ENCODE data around the gene UBE2F. TPM values are rescaled to one million over a fixed set of nuclear protein-coding genes. Genes with fewer than 3 reads are reported as not detected.

Gene UBE2F
- total RNA-seq, 1 experiment from 2014 or later: 44.9 TPM

DNA sequence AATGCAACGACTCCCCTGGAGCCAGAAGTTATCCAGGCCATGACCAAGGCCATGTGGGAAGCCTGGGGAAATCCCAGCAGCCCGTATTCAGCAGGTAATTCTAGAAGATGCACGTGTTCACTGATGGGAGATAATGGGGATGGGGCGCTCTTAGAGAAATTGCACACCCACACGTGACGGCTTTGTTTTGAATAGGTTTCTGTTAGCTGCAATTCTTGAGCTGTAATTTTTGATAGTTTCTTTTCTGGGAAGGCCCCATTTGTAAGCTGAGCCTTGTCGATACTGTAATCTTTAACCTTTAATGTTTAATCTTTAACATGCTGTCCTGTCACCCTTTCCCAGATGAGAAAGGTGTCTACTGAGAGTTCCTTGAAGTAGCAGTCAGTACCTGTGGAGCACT, 97.6 kb downstream of the UBE2F start:
- POLR2A ChIA-PET: no interaction called here
- no peak for DNase-seq (ENCODE audit: low read depth, low spot score)
- no peak for TF ChIP-seq POLR2AphosphoS5 (IDR thresholded peaks at IDR 0.05; ENCODE audit: low read depth, low read length)
- no peak for TF ChIP-seq TCF7L2 (IDR thresholded peaks at IDR 0.05; ENCODE audit: low read depth, low read length)
- TF ChIP-seq, protein P1, sequence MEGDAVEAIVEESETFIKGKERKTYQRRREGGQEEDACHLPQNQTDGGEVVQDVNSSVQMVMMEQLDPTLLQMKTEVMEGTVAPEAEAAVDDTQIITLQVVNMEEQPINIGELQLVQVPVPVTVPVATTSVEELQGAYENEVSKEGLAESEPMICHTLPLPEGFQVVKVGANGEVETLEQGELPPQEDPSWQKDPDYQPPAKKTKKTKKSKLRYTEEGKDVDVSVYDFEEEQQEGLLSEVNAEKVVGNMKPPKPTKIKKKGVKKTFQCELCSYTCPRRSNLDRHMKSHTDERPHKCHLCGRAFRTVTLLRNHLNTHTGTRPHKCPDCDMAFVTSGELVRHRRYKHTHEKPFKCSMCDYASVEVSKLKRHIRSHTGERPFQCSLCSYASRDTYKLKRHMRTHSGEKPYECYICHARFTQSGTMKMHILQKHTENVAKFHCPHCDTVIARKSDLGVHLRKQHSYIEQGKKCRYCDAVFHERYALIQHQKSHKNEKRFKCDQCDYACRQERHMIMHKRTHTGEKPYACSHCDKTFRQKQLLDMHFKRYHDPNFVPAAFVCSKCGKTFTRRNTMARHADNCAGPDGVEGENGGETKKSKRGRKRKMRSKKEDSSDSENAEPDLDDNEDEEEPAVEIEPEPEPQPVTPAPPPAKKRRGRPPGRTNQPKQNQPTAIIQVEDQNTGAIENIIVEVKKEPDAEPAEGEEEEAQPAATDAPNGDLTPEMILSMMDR (IDR thresholded peaks at IDR 0.05): no peak
- TF ChIP-seq, protein P2, sequence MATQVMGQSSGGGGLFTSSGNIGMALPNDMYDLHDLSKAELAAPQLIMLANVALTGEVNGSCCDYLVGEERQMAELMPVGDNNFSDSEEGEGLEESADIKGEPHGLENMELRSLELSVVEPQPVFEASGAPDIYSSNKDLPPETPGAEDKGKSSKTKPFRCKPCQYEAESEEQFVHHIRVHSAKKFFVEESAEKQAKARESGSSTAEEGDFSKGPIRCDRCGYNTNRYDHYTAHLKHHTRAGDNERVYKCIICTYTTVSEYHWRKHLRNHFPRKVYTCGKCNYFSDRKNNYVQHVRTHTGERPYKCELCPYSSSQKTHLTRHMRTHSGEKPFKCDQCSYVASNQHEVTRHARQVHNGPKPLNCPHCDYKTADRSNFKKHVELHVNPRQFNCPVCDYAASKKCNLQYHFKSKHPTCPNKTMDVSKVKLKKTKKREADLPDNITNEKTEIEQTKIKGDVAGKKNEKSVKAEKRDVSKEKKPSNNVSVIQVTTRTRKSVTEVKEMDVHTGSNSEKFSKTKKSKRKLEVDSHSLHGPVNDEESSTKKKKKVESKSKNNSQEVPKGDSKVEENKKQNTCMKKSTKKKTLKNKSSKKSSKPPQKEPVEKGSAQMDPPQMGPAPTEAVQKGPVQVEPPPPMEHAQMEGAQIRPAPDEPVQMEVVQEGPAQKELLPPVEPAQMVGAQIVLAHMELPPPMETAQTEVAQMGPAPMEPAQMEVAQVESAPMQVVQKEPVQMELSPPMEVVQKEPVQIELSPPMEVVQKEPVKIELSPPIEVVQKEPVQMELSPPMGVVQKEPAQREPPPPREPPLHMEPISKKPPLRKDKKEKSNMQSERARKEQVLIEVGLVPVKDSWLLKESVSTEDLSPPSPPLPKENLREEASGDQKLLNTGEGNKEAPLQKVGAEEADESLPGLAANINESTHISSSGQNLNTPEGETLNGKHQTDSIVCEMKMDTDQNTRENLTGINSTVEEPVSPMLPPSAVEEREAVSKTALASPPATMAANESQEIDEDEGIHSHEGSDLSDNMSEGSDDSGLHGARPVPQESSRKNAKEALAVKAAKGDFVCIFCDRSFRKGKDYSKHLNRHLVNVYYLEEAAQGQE (IDR thresholded peaks at IDR 0.05; ENCODE audit: insufficient read depth in 1 of 2, low read depth in 2 of 2, low read length in 1 of 2): no peak
- TF ChIP-seq SIN3A (IDR thresholded peaks at IDR 0.05; ENCODE audit: borderline replicate concordance, insufficient read depth, low read depth, low read length): no peak
- Histone ChIP-seq H3K4me3 (ENCODE audit: low read depth in 2 of 2, low read length in 2 of 2) (no peak overlapping the region), H3K27me3 (ENCODE audit: control insufficient read depth, insufficient read depth, low read length) (no peaks in the 10 kb centered on the region), H3K9me3 (ENCODE audit: control insufficient read depth, insufficient read depth, low read depth, low read length) (no peaks in the 10 kb centered on the region), H3K36me3 (ENCODE audit: control insufficient read depth, insufficient read depth, low read length) (peaks cover 17% of the 10 kb centered on the region), H3K27ac (ENCODE audit: low read length) (no peak overlapping the region), H3K4me1 (ENCODE audit: control insufficient read depth, insufficient read depth, low read length) (peaks cover 10% of the 10 kb centered on the region)
- in situ Hi-C loops (cut with HindIII; ENCODE audit: low pct_unique_long_range_greater_than_20kb, low sequenced_read_pairs): no loop called here
- no TSS peak for BruUV-seq (replicated peaks)
- no peak for ATAC-seq
- CTCF ChIA-PET: no interaction called here
- intact Hi-C loops (cut with micrococcal nuclease; ENCODE audit: unreplicated experiment): no loop called here

DNA sequence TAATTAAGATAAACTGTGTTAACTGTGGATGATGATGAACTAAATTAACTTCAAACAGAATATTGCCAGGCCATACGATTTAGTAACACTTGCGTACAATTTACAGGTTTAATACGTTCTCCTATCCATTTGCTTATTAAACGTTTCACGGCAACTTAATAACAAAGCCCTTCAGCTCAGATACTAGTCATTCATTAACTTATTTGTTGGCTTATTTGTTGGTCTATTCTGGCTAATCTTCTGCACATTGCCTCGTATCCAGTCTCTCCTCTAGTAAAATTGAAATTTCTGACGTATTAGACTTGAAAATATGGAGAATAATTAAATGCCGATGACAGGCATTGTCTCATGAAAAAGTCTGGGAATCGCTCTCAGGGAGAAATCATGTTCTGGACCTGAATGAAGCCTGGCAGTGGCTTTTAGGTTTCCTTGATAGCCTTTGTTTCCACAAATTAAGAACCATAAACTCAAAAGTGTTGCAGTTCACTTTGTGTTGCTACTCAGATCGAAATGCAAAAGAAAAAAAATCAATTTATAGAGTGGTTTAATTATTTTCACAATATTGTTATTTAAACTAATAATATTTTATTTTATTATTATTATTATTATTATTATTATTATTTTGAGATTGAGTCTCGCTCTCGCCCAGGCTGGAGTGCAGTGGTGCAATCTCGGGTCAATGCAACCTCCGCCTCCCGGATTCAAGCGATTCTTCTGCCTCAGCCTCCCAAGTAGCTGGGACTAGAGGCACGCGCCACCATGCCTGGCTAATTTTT, 98.4 kb downstream of the UBE2F start:
- H3K9me3 ChIP-seq (ENCODE audit: control insufficient read depth, insufficient read depth, low read depth, low read length): no peaks in the 10 kb centered on the region
- DNase-seq (ENCODE audit: low read depth, low spot score) (no peak), ATAC-seq (no peak)
- H3K4me1 ChIP-seq (ENCODE audit: control insufficient read depth, insufficient read depth, low read length): peaks cover 5% of the 10 kb centered on the region; the same call in 1 of the 2 replicates
- H3K27me3 ChIP-seq (ENCODE audit: control insufficient read depth, insufficient read depth, low read length): no peaks in the 10 kb centered on the region
- in situ Hi-C loops (cut with HindIII; ENCODE audit: low pct_unique_long_range_greater_than_20kb, low sequenced_read_pairs): no loop called here
- POLR2A ChIA-PET: interaction anchor here (0.6 kb wide), 1 partner anchor 141 kb away, joined by 5 read pairs; no protein-coding TSS in a partner anchor
- H3K4me3 ChIP-seq (ENCODE audit: low read depth in 2 of 2, low read length in 2 of 2): no peak overlapping the region
- TF ChIP-seq TCF7L2 (IDR thresholded peaks at IDR 0.05; ENCODE audit: low read depth, low read length): no peak
- no peak for TF ChIP-seq POLR2AphosphoS5 (IDR thresholded peaks at IDR 0.05; ENCODE audit: low read depth, low read length)
- TF ChIP-seq, protein P2 (IDR thresholded peaks at IDR 0.05; ENCODE audit: insufficient read depth in 1 of 2, low read depth in 2 of 2, low read length in 1 of 2): no peak
- TF ChIP-seq SIN3A (IDR thresholded peaks at IDR 0.05; ENCODE audit: borderline replicate concordance, insufficient read depth, low read depth, low read length): no peak
- TF ChIP-seq, protein P1 (IDR thresholded peaks at IDR 0.05): no peak
- H3K27ac ChIP-seq (ENCODE audit: low read length): no peak overlapping the region
- intact Hi-C loops (cut with micrococcal nuclease; ENCODE audit: unreplicated experiment): no loop called here
- no TSS peak for BruUV-seq (replicated peaks)
- peaks cover 14% of the 10 kb centered on the region for H3K36me3 ChIP-seq (ENCODE audit: control insufficient read depth, insufficient read depth, low read length)
- CTCF ChIA-PET: no interaction called here
